ENCODE data around the gene TMEM163. TPM values are rescaled to one million over a fixed set of nuclear protein-coding genes. Genes with fewer than 3 reads are reported as not detected.
A peak's percentile ranks its signal among the peaks of the same experiment; 100 is the strongest.

The TMEM163 gene
- polyA plus RNA-seq, 3 donors = 0.01 TPM; not detected in 2

GRCh38 chr2:134449157-134449556, 269.6 kb downstream of the TMEM163 start:
- no peaks in the 10 kb centered on the region for H3K79me2 ChIP-seq (ENCODE audit: insufficient read depth, low read length)
- DNase-seq = no peak
- H2AFZ ChIP-seq (ENCODE audit: insufficient read depth, low read depth, low read length, poor library complexity, severe bottlenecking) = no peak overlapping the region
- H3K4me3 ChIP-seq (replicated peaks in 1 of 3; ENCODE audit: low read depth in 2 of 3, low read length in 3 of 3) = no peak overlapping the region
- Mint-ChIP-seq H3K36me3 (peaks cover 44 to 56% of the 10 kb centered on the region in 2 donors), H3K4me3 (no peak overlapping the region), H3K4me1 (no peaks in the 10 kb centered on the region), H3K27ac (peak overlapping the region in 4 of 7 donors; percentile 30 to 46 (median 35)), H3K27me3 (ENCODE audit: low read depth in 3 of 3) (peaks cover 0 to 4% (median 1%) of the 10 kb centered on the region in 3 donors), H3K9me3 (no peaks in the 10 kb centered on the region)
- H3K36me3 ChIP-seq (replicated peaks in 1 of 2; ENCODE audit: control insufficient read depth in 1 of 2, insufficient read depth in 2 of 2, low read length in 2 of 2) = peaks cover 10 to 63% of the 10 kb centered on the region in 2 donors
- H3K9me3 ChIP-seq (replicated peaks in 1 of 2; ENCODE audit: control insufficient read depth in 1 of 2, insufficient read depth in 1 of 2, low read length in 2 of 2) = no peaks in the 10 kb centered on the region
- no peaks in the 10 kb centered on the region for H3K4me1 ChIP-seq (ENCODE audit: control insufficient read depth in 1 of 2, insufficient read depth in 2 of 2, low read length in 2 of 2)
- WGBS (ENCODE audit: insufficient coverage) = 94% methylated on average over 4 of the region's 7 CpGs
- H4K20me1 ChIP-seq (ENCODE audit: insufficient read depth, low read length) = no peaks in the 10 kb centered on the region
- H3K27ac ChIP-seq (ENCODE audit: low read depth in 1 of 2, low read length in 2 of 2) = no peak overlapping the region
- no peak for TF ChIP-seq CTCF (IDR thresholded peaks at IDR 0.05)
- H3K9ac ChIP-seq (ENCODE audit: insufficient read depth, low read length, poor library complexity, severe bottlenecking) = no peak overlapping the region
- intact Hi-C loops (cut with micrococcal nuclease) = no loop called here
- no peak overlapping the region for H3K4me2 ChIP-seq (replicated peaks; ENCODE audit: extremely low read depth, low read length, poor library complexity, severe bottlenecking)
- no peaks in the 10 kb centered on the region for H3K27me3 ChIP-seq (ENCODE audit: control insufficient read depth in 2 of 2, insufficient read depth in 2 of 2, low read length in 2 of 2)

- Histone ChIP-seq H3K9me3 (replicated peaks in 1 of 2; ENCODE audit: control insufficient read depth in 1 of 2, insufficient read depth in 1 of 2, low read length in 2 of 2) (no peaks in the 10 kb centered on the region), H3K9ac (ENCODE audit: insufficient read depth, low read length, poor library complexity, severe bottlenecking) (no peak overlapping the region), H4K20me1 (ENCODE audit: insufficient read depth, low read length) (no peaks in the 10 kb centered on the region), H3K4me2 (replicated peaks; ENCODE audit: extremely low read depth, low read length, poor library complexity, severe bottlenecking) (no peak overlapping the region), H3K4me1 (ENCODE audit: control insufficient read depth in 1 of 2, insufficient read depth in 2 of 2, low read length in 2 of 2) (no peaks in the 10 kb centered on the region), H3K27ac (ENCODE audit: low read depth in 1 of 2, low read length in 2 of 2) (no peak overlapping the region), H3K36me3 (replicated peaks in 1 of 2; ENCODE audit: control insufficient read depth in 1 of 2, insufficient read depth in 2 of 2, low read length in 2 of 2) (peaks cover 10 to 63% of the 10 kb centered on the region in 2 donors), H2AFZ (ENCODE audit: insufficient read depth, low read depth, low read length, poor library complexity, severe bottlenecking) (no peak overlapping the region), H3K27me3 (ENCODE audit: control insufficient read depth in 2 of 2, insufficient read depth in 2 of 2, low read length in 2 of 2) (no peaks in the 10 kb centered on the region), H3K79me2 (ENCODE audit: insufficient read depth, low read length) (no peaks in the 10 kb centered on the region), H3K4me3 (replicated peaks in 1 of 3; ENCODE audit: low read depth in 2 of 3, low read length in 3 of 3) (no peak overlapping the region)
- Mint-ChIP-seq H3K36me3 (peaks cover 44 to 61% of the 10 kb centered on the region in 2 donors), H3K27ac (peak overlapping the region in 2 of 7 donors; percentile 30 to 62), H3K4me3 (no peak overlapping the region), H3K4me1 (no peaks in the 10 kb centered on the region), H3K27me3 (ENCODE audit: low read depth in 3 of 3) (peaks cover 0 to 4% (median 1%) of the 10 kb centered on the region in 3 donors), H3K9me3 (no peaks in the 10 kb centered on the region)
- no peak for DNase-seq
- no peak for TF ChIP-seq CTCF (IDR thresholded peaks at IDR 0.05)
- intact Hi-C loops (cut with micrococcal nuclease) = no loop called here
- WGBS (ENCODE audit: insufficient coverage) = 97% methylated on average over 6 of the region's 6 CpGs
Measured at GRCh38 chr2:134448650-134449049, 270.1 kb downstream of the TMEM163 start.
